ENCODE results near the gene PHF19. TPM values are rescaled to one million over a fixed set of nuclear protein-coding genes. Genes with fewer than 3 reads are reported as not detected.

PHF19 gene
- total and polyA plus RNA-seq, 10 of the 15 experiments (the other 5 are each of a cell fraction or from before 2014, with no cell fraction given) = 26.0 to 133 (median 87.7) TPM

DNA sequence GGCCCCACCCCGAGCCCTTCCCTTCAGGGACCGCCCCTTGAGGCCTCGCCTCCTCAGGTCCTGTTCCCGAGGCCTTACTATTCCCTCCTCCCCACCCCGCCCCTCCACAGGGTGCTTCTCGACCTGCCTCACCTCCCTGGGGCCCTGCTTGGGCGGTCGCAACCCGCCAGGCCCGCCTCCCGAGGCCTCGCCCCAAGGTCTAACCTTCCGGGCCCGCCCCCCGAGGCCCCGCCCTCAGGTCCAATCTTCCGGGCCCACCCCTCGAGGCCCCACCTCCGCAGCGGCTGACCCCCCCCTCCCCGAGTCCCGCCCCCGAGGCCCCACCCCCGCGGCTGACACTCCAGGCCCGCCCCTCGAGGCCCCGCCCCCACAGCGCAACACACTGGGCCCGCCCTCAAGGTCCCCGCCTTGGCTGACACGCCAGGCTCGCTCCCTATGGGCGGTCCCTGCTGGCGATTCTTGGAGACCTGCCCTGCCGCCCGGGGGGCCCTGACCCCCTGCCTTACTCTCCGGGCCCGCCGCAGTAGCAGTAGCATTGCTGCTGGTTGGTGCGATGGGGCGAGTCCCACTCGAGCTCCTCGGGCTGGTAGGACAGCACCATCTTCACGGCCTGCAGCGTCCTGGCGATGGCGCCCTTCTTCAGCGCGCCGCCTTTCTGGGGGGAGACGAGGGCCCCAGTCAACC, 8.2 kb downstream of the PHF19 start:
- Histone ChIP-seq H3K4me3 (peak overlapping the region; percentile 73), H3K27ac (ENCODE audit: control insufficient read depth, insufficient read depth) (peak overlapping the region; percentile 61), H3K79me2 (ENCODE audit: control insufficient read depth, insufficient read depth, low read length) (no peaks in the 10 kb centered on the region; the same call in none of the 2 replicates), H3K4me1 (ENCODE audit: control insufficient read depth, insufficient read depth, low read length) (peaks cover 11% of the 10 kb centered on the region), H3K9ac (ENCODE audit: control insufficient read depth, insufficient read depth, low read length) (peak overlapping the region; percentile 50; the same call in 1 of the 2 replicates), H3K9me3 (replicated peaks; ENCODE audit: control insufficient read depth, insufficient read depth, low read length) (no peaks in the 10 kb centered on the region), H4K20me1 (ENCODE audit: control insufficient read depth, insufficient read depth) (no peaks in the 10 kb centered on the region), H3K27me3 (replicated peaks in 1 of 2; ENCODE audit: control insufficient read depth in 2 of 2, insufficient read depth in 2 of 2, low read length in 1 of 2) (no peaks in the 10 kb centered on the region), H2AFZ (ENCODE audit: control insufficient read depth, low read depth, low read length) (peak overlapping the region; percentile 89), H3K36me3 (ENCODE audit: control insufficient read depth in 2 of 2, insufficient read depth in 2 of 2, low read length in 1 of 2) (peaks cover 16 to 33% of the 10 kb centered on the region in 2 experiments), H3K4me2 (ENCODE audit: control insufficient read depth, insufficient read depth) (peak overlapping the region; percentile 94)
- intact Hi-C loops (cut with micrococcal nuclease; ENCODE audit: unreplicated experiment) = loop anchor here (2.0 kb wide), 2 partner anchors 26 to 68 kb away; partner anchors contain the start of gene PSMD5
- SMC1A ChIA-PET (ENCODE audit: uncharacterized antibody, unreplicated experiment) = interaction anchor here (0.7 to 4.6 kb wide), 17 partner anchors 17 to 203 kb away, joined by 3 to 57 read pairs (median 4); no protein-coding TSS in a partner anchor
- peak; percentile 96 for ATAC-seq
- in situ Hi-C loops (cut with MboI) = no loop called here
- peak; percentile 77 for DNase-seq (ENCODE audit: low read depth, low spot score)
- POLR2A ChIA-PET = interaction anchor here (0.7 to 2.4 kb wide), 9 partner anchors 10 to 109 kb away, joined by 3 to 11 read pairs (median 3); partner anchors contain the start of gene TRAF1
- CTCF ChIA-PET = interaction anchor here (0.5 to 6.0 kb wide), 25 partner anchors 16 to 409 kb away, joined by 3 to 70 read pairs (median 4); partner anchors contain the start of gene TRAF1
- FAIRE-seq = no peak
- BruUV-seq (replicated peaks) = no TSS peak
- RAD21 ChIA-PET (ENCODE audit: unreplicated experiment) = interaction anchor here (0.6 to 3.7 kb wide), 17 partner anchors 19 to 191 kb away, joined by 3 to 34 read pairs (median 5); partner anchors contain the start of genes FBXW2 and TRAF1
- WGBS (ENCODE audit: insufficient coverage, insufficient replicate concordance, low lambda C conversion rate, missing lambda C conversion rate) = 2% methylated on average over 28 of the region's 52 CpGs
- TF ChIP-seq CHD2 (IDR thresholded peaks at IDR 0.05; ENCODE audit: borderline replicate concordance, low read depth, low read length) = 0 out of 2 replicates have a peak, but pooled peaks have one; percentile 44
- peak; percentile 80 for TF ChIP-seq BACH1 (IDR thresholded peaks at IDR 0.05; ENCODE audit: borderline replicate concordance)
- TF ChIP-seq, protein P1, sequence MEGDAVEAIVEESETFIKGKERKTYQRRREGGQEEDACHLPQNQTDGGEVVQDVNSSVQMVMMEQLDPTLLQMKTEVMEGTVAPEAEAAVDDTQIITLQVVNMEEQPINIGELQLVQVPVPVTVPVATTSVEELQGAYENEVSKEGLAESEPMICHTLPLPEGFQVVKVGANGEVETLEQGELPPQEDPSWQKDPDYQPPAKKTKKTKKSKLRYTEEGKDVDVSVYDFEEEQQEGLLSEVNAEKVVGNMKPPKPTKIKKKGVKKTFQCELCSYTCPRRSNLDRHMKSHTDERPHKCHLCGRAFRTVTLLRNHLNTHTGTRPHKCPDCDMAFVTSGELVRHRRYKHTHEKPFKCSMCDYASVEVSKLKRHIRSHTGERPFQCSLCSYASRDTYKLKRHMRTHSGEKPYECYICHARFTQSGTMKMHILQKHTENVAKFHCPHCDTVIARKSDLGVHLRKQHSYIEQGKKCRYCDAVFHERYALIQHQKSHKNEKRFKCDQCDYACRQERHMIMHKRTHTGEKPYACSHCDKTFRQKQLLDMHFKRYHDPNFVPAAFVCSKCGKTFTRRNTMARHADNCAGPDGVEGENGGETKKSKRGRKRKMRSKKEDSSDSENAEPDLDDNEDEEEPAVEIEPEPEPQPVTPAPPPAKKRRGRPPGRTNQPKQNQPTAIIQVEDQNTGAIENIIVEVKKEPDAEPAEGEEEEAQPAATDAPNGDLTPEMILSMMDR (IDR thresholded peaks at IDR 0.05 in 2 of 3, conservative IDR thresholded peaks at IDR 0.05 in 1 of 3; ENCODE audit: control insufficient read depth in 2 of 3, extremely low read depth in 1 of 3, insufficient read depth in 1 of 3, low read depth in 3 of 3, low read length in 3 of 3) = peak; percentile 50 to 65 (median 64)
- TF ChIP-seq, protein P2, sequence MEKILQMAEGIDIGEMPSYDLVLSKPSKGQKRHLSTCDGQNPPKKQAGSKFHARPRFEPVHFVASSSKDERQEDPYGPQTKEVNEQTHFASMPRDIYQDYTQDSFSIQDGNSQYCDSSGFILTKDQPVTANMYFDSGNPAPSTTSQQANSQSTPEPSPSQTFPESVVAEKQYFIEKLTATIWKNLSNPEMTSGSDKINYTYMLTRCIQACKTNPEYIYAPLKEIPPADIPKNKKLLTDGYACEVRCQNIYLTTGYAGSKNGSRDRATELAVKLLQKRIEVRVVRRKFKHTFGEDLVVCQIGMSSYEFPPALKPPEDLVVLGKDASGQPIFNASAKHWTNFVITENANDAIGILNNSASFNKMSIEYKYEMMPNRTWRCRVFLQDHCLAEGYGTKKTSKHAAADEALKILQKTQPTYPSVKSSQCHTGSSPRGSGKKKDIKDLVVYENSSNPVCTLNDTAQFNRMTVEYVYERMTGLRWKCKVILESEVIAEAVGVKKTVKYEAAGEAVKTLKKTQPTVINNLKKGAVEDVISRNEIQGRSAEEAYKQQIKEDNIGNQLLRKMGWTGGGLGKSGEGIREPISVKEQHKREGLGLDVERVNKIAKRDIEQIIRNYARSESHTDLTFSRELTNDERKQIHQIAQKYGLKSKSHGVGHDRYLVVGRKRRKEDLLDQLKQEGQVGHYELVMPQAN (conservative IDR thresholded peaks at IDR 0.05) = peak; percentile 64
- TF ChIP-seq ZNF24 (IDR thresholded peaks at IDR 0.05) = peak; percentile 36; the same call in 1 of the 2 replicates
- no peak for TF ChIP-seq NR2C1 (IDR thresholded peaks at IDR 0.05)
- peak; percentile 87 for TF ChIP-seq SMARCA5 (IDR thresholded peaks at IDR 0.05)
- TF ChIP-seq IKZF2 (IDR thresholded peaks at IDR 0.05) = peak in 1 of 2 experiments; percentile 43; a peak in 1 of 4 replicates
- TF ChIP-seq YY1 (IDR thresholded peaks at IDR 0.05; ENCODE audit: low read depth, low read length) = peak; percentile 64; the same call in 1 of the 2 replicates
- TF ChIP-seq, protein P3, sequence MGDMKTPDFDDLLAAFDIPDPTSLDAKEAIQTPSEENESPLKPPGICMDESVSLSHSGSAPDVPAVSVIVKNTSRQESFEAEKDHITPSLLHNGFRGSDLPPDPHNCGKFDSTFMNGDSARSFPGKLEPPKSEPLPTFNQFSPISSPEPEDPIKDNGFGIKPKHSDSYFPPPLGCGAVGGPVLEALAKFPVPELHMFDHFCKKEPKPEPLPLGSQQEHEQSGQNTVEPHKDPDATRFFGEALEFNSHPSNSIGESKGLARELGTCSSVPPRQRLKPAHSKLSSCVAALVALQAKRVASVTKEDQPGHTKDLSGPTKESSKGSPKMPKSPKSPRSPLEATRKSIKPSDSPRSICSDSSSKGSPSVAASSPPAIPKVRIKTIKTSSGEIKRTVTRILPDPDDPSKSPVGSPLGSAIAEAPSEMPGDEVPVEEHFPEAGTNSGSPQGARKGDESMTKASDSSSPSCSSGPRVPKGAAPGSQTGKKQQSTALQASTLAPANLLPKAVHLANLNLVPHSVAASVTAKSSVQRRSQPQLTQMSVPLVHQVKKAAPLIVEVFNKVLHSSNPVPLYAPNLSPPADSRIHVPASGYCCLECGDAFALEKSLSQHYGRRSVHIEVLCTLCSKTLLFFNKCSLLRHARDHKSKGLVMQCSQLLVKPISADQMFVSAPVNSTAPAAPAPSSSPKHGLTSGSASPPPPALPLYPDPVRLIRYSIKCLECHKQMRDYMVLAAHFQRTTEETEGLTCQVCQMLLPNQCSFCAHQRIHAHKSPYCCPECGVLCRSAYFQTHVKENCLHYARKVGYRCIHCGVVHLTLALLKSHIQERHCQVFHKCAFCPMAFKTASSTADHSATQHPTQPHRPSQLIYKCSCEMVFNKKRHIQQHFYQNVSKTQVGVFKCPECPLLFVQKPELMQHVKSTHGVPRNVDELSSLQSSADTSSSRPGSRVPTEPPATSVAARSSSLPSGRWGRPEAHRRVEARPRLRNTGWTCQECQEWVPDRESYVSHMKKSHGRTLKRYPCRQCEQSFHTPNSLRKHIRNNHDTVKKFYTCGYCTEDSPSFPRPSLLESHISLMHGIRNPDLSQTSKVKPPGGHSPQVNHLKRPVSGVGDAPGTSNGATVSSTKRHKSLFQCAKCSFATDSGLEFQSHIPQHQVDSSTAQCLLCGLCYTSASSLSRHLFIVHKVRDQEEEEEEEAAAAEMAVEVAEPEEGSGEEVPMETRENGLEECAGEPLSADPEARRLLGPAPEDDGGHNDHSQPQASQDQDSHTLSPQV (IDR thresholded peaks at IDR 0.05) = peak; percentile 71; the same call in 1 of the 2 replicates
- TF ChIP-seq SIX5 (IDR thresholded peaks at IDR 0.05; ENCODE audit: low read depth, low read length, severe bottlenecking) = no peak
- peak; percentile 42; the same call in 1 of the 2 replicates for TF ChIP-seq SMC3 (IDR thresholded peaks at IDR 0.05; ENCODE audit: borderline replicate concordance, low read length)
- TF ChIP-seq GATAD2B (conservative IDR thresholded peaks at IDR 0.05; ENCODE audit: low read depth) = peak; percentile 72
- peak; percentile 44 to 64; a peak in 3 of 4 replicates for TF ChIP-seq BHLHE40 (IDR thresholded peaks at IDR 0.05; ENCODE audit: borderline replicate concordance in 1 of 2, low read depth in 2 of 2, low read length in 1 of 2)

Data from GM12878 (cell line).